Measurements from ENCODE around the gene PEMT. TPM values are rescaled to one million over a fixed set of nuclear protein-coding genes. Genes with fewer than 3 reads are reported as not detected.

PEMT gene
- polyA plus RNA-seq, 1 donor, result 25.7 TPM

DNA sequence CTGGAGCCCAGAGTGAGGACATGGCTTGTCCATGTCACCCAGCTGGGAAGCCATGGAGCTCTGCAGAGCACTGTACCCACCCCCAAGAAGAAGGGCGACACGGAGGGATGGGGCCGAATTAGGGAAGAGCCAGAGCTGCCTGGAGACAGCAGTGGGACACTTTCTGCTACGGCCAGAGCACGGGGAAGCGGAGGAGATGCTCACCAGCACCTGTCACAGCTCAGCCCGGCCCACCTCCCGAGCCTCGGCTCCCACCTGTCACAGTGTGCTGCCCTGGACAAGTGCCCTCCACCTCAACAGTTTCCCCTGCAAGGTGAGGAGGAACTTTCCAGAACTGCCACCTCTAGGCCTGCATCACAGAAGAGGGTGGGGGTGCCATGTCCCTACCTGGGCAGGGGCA is 36.4 kb downstream of the PEMT start:
- H3K27ac ChIP-seq (ENCODE audit: low read length), result no peak overlapping the region
- no peaks in the 10 kb centered on the region for H3K9me3 ChIP-seq (ENCODE audit: control insufficient read depth, low read depth, low read length)
- H3K4me3 ChIP-seq (ENCODE audit: low read length), result no peak overlapping the region
- no peaks in the 10 kb centered on the region for H3K36me3 ChIP-seq (ENCODE audit: control insufficient read depth, insufficient read depth, low read length)
- peaks cover 13% of the 10 kb centered on the region for H3K4me1 ChIP-seq (ENCODE audit: control insufficient read depth, insufficient read depth, low read length)
- WGBS (ENCODE audit: insufficient coverage, low lambda C conversion rate), result no CpG with 5 or more reads among the region's 9 CpGs
- no peak for DNase-seq
- no peaks in the 10 kb centered on the region for H3K27me3 ChIP-seq (ENCODE audit: control insufficient read depth, insufficient read depth, low read length)

- Histone ChIP-seq H3K4me1 (ENCODE audit: control insufficient read depth, insufficient read depth, low read length) (peaks cover 13% of the 10 kb centered on the region), H3K36me3 (ENCODE audit: control insufficient read depth, insufficient read depth, low read length) (no peaks in the 10 kb centered on the region), H3K27ac (ENCODE audit: low read length) (no peak overlapping the region), H3K4me3 (ENCODE audit: low read length) (no peak overlapping the region), H3K9me3 (ENCODE audit: control insufficient read depth, low read depth, low read length) (no peaks in the 10 kb centered on the region), H3K27me3 (ENCODE audit: control insufficient read depth, insufficient read depth, low read length) (no peaks in the 10 kb centered on the region)
- whole genome bisulfite sequencing (ENCODE audit: insufficient coverage, low lambda C conversion rate), result no CpG with 5 or more reads among the region's 17 CpGs
- DNase-seq, result no peak
These were observed 37.2 kb downstream of the PEMT start for GRCh38 chr17:17554266-17554665.

GRCh38 chr17:17553217-17554195 is 38.0 kb downstream of the PEMT start:
- no peak overlapping the region for H3K4me3 ChIP-seq (ENCODE audit: low read length)
- H3K9me3 ChIP-seq (ENCODE audit: control insufficient read depth, low read depth, low read length), result no peaks in the 10 kb centered on the region
- no peaks in the 10 kb centered on the region for H3K27me3 ChIP-seq (ENCODE audit: control insufficient read depth, insufficient read depth, low read length)
- peaks cover 13% of the 10 kb centered on the region for H3K4me1 ChIP-seq (ENCODE audit: control insufficient read depth, insufficient read depth, low read length)
- H3K36me3 ChIP-seq (ENCODE audit: control insufficient read depth, insufficient read depth, low read length), result no peaks in the 10 kb centered on the region
- no peak overlapping the region for H3K27ac ChIP-seq (ENCODE audit: low read length)
- DNase-seq, result no peak
- no CpG with 5 or more reads among the region's 30 CpGs for WGBS (ENCODE audit: insufficient coverage, low lambda C conversion rate)

DNA sequence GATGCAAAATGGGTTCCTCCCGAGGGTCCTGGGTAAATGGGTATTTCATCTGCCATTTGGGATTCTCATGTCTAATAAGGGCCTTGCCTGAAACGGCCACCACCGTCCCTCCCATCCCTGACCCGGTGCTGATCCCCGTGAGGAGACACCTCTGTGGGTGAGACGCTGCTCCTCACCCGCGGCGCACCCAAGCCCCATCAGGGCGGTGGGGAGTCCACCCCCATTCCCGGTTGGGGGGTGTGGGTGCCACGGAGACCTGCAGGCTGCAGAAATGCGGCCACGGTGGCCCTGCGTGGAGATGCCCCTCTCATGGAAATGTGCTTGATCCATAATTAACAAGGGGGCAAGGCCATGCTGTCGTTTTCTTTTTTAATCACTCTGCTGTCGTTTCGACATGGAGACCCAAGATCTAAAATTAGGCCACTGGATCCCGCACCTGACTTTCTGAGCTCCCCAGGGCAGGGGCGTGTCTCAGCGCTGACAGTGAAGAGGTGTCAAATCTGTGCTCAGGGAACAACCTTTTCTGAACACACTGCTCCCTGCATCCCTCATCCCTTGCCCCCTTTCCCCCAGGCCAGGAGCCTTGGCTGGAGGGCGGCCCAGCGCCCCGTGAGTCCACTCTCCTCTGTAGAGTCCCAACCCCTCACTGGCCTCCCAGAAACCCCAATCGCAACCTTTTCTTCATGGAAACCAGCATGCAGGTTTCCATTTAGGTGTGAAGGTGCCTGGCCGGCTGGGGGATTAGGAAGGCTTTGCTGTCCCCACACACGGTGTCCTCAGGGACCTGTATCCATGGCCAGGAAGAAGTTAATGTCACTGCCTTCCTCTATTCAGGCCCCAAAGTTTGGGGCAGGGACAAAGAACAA is 38.9 kb downstream of the PEMT start:
- no peak overlapping the region for H3K4me3 ChIP-seq (ENCODE audit: low read length)
- no peak overlapping the region for H3K27ac ChIP-seq (ENCODE audit: low read length)
- WGBS (ENCODE audit: insufficient coverage, low lambda C conversion rate), result no CpG with 5 or more reads among the region's 27 CpGs

DNA sequence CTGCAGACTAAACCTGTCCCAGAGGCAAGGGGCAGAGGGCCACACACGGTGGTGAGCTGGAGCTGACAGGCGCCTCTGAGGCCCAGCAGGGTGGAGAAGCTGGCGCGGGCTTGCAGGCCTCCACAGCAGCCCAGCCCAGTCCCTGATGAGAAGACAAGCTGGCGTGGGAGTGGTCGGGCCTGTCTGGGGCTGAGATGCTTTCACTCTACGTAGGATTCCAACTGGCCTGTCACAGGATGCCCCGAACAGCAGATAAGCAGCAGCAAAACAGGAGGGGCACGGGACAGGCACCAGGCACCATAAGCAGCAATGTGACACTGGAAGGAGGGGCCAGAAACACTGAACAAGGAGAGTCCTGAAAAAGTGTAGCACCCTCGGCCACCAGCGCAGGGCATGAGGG is 40.1 kb downstream of the PEMT start:
- Histone ChIP-seq H3K9me3 (ENCODE audit: control insufficient read depth, low read depth, low read length) (no peaks in the 10 kb centered on the region), H3K27ac (ENCODE audit: low read length) (peak overlapping the region; percentile 49), H3K4me3 (ENCODE audit: low read length) (no peak overlapping the region), H3K4me1 (ENCODE audit: control insufficient read depth, insufficient read depth, low read length) (peaks cover 31% of the 10 kb centered on the region), H3K27me3 (ENCODE audit: control insufficient read depth, insufficient read depth, low read length) (no peaks in the 10 kb centered on the region), H3K36me3 (ENCODE audit: control insufficient read depth, insufficient read depth, low read length) (no peaks in the 10 kb centered on the region)
- DNase-seq, result peak; percentile 61 to 76
- WGBS (ENCODE audit: insufficient coverage, low lambda C conversion rate), result no CpG with 5 or more reads among the region's 11 CpGs

More for the DNA sequence above, 38.9 kb downstream of the PEMT start:
- Histone ChIP-seq H3K4me1 (ENCODE audit: control insufficient read depth, insufficient read depth, low read length) (peaks cover 20% of the 10 kb centered on the region), H3K36me3 (ENCODE audit: control insufficient read depth, insufficient read depth, low read length) (no peaks in the 10 kb centered on the region), H3K9me3 (ENCODE audit: control insufficient read depth, low read depth, low read length) (no peaks in the 10 kb centered on the region), H3K27me3 (ENCODE audit: control insufficient read depth, insufficient read depth, low read length) (no peaks in the 10 kb centered on the region)
- DNase-seq, result no peak

- peaks cover 34% of the 10 kb centered on the region for H3K4me1 ChIP-seq (ENCODE audit: control insufficient read depth, insufficient read depth, low read length)
- H3K36me3 ChIP-seq (ENCODE audit: control insufficient read depth, insufficient read depth, low read length), result no peaks in the 10 kb centered on the region
- no peaks in the 10 kb centered on the region for H3K27me3 ChIP-seq (ENCODE audit: control insufficient read depth, insufficient read depth, low read length)
- WGBS (ENCODE audit: insufficient coverage, low lambda C conversion rate), result 100% methylated on average over 2 of the region's 20 CpGs
- no peak overlapping the region for H3K4me3 ChIP-seq (ENCODE audit: low read length)
- H3K9me3 ChIP-seq (ENCODE audit: control insufficient read depth, low read depth, low read length), result no peaks in the 10 kb centered on the region
- no peak for DNase-seq
- no peak overlapping the region for H3K27ac ChIP-seq (ENCODE audit: low read length)
These were observed 41.7 kb downstream of the PEMT start for GRCh38 chr17:17549732-17550366.

GRCh38 chr17:17548044-17548443 is 43.5 kb downstream of the PEMT start:
- WGBS (ENCODE audit: insufficient coverage, low lambda C conversion rate), result no CpG with 5 or more reads among the region's 8 CpGs
- Histone ChIP-seq H3K4me1 (ENCODE audit: control insufficient read depth, insufficient read depth, low read length) (peaks cover 34% of the 10 kb centered on the region), H3K27ac (ENCODE audit: low read length) (peak overlapping the region; percentile 4), H3K4me3 (ENCODE audit: low read length) (no peak overlapping the region), H3K9me3 (ENCODE audit: control insufficient read depth, low read depth, low read length) (no peaks in the 10 kb centered on the region), H3K36me3 (ENCODE audit: control insufficient read depth, insufficient read depth, low read length) (no peaks in the 10 kb centered on the region), H3K27me3 (ENCODE audit: control insufficient read depth, insufficient read depth, low read length) (no peaks in the 10 kb centered on the region)
- no peak for DNase-seq

GRCh38 chr17:17547210-17547764 is 44.2 kb downstream of the PEMT start:
- peak; percentile 54 to 81 for DNase-seq
- no CpG with 5 or more reads among the region's 9 CpGs for WGBS (ENCODE audit: insufficient coverage, low lambda C conversion rate)
- H3K27ac ChIP-seq (ENCODE audit: low read length), result peak overlapping the region; percentile 4

DNA sequence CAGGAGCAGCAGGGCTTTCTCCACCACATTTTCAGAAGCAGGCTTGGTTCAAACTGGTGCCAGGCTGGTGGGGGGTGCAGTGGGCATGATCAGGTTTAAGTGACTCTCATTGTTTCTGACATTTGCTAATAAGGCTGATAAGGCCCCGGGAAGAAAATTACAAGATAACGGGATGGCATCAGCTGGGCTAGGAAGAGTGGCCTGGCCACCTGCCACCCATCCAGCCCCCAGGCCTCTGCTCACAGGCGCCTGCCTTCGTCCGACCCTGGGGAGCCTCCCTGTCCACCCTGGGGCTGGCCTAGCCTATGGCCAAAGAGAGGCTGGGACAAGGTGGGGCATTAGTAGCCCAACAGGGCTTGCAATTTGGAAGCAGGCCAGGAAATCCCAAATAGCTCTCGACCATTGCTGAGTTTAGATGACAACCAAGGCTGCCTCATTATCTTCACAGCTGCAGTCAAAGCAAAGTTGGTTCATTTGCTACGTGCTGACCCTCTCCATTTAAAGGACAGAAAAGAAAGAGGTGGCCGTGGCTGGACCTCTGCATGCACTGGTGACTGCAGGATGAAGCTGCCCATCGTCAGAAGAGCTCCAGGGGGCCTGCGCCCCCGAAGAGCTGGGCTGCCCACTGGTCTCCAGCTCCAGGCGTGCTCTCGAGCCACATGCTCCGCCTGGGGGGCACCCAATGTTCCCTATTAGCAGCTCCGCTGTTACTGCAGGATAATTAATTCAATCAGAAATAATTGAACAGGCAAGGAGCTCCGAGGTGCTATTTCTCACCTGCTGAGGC is 44.9 kb downstream of the PEMT start:
- Histone ChIP-seq H3K4me1 (ENCODE audit: control insufficient read depth, insufficient read depth, low read length) (peaks cover 31% of the 10 kb centered on the region), H3K27me3 (ENCODE audit: control insufficient read depth, insufficient read depth, low read length) (no peaks in the 10 kb centered on the region), H3K27ac (ENCODE audit: low read length) (peak overlapping the region; percentile 4), H3K9me3 (ENCODE audit: control insufficient read depth, low read depth, low read length) (no peaks in the 10 kb centered on the region), H3K4me3 (ENCODE audit: low read length) (no peak overlapping the region), H3K36me3 (ENCODE audit: control insufficient read depth, insufficient read depth, low read length) (no peaks in the 10 kb centered on the region)
- no CpG with 5 or more reads among the region's 16 CpGs for WGBS (ENCODE audit: insufficient coverage, low lambda C conversion rate)
- no peak for DNase-seq

More at GRCh38 chr17:17547210-17547764, 44.2 kb downstream of the PEMT start:
- Histone ChIP-seq H3K27me3 (ENCODE audit: control insufficient read depth, insufficient read depth, low read length) (no peaks in the 10 kb centered on the region), H3K36me3 (ENCODE audit: control insufficient read depth, insufficient read depth, low read length) (no peaks in the 10 kb centered on the region), H3K9me3 (ENCODE audit: control insufficient read depth, low read depth, low read length) (no peaks in the 10 kb centered on the region), H3K4me1 (ENCODE audit: control insufficient read depth, insufficient read depth, low read length) (peaks cover 34% of the 10 kb centered on the region), H3K4me3 (ENCODE audit: low read length) (no peak overlapping the region)
